Hematopoietic multipotent progenitor cell treated with erythropoietin and hydrocortisone succinate and interleukin-3 and kit ligand, for 15 days (in vitro differentiated cells): Measurements from ENCODE around the gene GTF2E1.

Source experiments
- DNase-seq: peaks from one replicate; pipeline ENCODE4 v3.0.0-alpha.2; 2015; ENCODE audit warnings: low spot score

GTF2E1 gene

DNA sequence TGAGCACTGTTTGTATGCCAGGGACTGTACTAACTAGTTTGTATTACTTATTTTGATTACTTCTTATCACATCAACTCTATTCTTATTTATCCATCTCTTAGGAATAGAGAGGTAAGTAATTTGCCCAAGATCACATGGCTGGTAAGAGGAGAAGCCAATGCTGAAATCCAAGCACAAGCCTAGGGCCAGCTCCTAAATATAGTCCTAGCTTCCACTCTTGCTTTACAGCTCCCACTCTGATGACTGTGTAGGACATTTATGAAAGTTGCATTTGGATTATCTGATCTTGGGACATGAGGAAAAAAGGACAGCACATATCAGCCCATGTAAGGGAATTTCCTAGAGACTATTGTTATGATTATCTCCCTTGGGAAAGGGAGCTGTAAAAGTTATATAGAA lies 58.1 kb downstream of the GTF2E1 start:
- no peak for DNase-seq

- DNase-seq: no peak
These were observed 58.9 kb downstream of the GTF2E1 start for GRCh38 chr3:120801484-120801883.

DNA sequence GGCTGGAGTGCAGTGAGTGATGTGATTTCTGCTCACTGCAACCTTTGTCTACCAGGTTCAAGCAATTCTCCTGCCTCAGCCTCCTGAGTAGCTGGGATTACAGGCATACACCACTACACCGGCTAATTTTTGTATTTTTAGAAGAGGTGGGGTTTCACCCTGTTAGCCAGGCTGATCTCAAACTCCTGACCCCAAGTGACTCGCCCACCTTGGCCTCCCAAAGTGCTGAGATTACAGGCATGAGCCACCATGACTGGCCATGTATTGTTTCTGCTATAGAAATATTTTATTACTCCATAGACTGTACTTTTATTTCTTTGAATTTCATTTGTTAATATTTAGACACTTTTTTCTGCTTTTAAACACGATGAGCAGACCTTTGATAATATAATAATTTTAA lies 60.4 kb downstream of the GTF2E1 start:
- DNase-seq: no peak

GRCh38 chr3:120816728-120817127 lies 74.2 kb downstream of the GTF2E1 start:
- no peak for DNase-seq

DNA sequence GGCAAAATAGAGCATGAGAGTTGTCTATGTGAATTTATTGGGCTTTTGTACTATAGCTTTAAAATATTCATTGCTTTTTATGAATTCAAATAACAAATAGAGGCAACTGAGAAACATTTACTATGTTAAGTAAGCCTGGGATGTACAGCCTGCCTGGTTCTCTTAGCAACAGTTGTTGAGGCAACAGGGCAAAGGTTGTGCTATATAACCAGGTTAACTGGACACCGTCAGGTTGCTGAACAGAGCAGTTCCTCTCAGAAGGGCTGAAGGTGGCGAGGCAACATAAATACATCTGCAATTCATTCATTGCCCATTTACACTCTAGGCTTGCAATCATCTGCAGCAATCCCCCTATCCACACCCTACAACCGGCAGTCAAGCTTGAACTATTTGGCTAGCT lies 78.2 kb downstream of the GTF2E1 start:
- no peak for DNase-seq

- DNase-seq: no peak
These were observed 78.9 kb downstream of the GTF2E1 start for GRCh38 chr3:120821426-120821825.

GRCh38 chr3:120823156-120823555 lies 80.6 kb downstream of the GTF2E1 start:
- no peak for DNase-seq

DNA sequence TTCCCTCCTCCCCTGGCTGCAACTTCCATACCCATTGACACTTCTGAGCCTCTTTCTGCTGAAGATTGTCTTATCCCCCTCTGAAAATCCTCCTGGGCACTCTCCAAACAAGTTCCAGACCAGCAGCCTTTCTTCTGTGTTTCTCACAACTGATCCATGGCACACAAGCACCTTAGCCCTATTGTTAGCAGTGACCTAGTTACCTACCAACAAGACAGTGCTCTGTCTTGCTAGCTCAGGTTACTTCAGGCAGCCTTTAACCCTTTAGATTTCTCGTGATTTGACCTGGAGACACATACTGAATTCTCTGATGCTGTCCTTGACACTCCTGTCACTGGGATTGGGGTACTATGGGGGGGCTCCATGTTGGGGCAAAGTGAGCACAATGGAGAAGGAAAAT lies 82.1 kb downstream of the GTF2E1 start:
- DNase-seq: no peak

GRCh38 chr3:120828796-120829195 lies 86.3 kb downstream of the GTF2E1 start:
- DNase-seq: no peak

GRCh38 chr3:120831066-120831465 lies 88.5 kb downstream of the GTF2E1 start:
- DNase-seq: no peak
